ENCODE data around the gene COL28A1.

DNA sequence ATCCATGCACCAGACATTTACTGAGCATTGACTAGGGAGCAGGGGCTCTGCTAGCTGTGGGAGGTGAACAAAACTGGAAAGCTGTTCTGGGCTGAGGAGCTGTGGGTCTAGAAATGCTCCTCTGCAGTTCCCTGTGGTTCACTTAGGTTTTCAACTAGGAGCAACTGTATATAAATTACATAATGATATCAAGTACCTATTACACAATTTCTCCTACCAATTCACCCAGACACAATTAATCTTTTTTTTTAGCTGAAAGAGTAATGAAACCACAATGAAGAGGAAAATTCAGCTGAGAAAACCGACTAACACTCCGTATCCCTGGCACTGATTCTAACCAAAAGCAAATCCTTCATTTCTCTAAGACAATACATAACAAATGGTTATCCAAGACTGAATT is 39.4 kb downstream of the COL28A1 start:
- no peak for TF ChIP-seq CTCF (IDR thresholded peaks at IDR 0.05; ENCODE audit: low read depth, low read length)
- no peak for TF ChIP-seq EZH2phosphoT487 (IDR thresholded peaks at IDR 0.05; ENCODE audit: low read depth)
